Stimulated activated CD4-positive, alpha-beta T cell treated with anti-CD3 and anti-CD28 coated beads, TNF-alpha, amount 100 ng/mL, for 1 hour (primary cell): ENCODE measurements around the gene HTR6.

ENCODE experiments used
- DNase-seq, 3 donors: peaks; one replicate each; pipeline ENCODE4 v3.0.0-alpha.2; 2020; ENCODE audit warnings: low read depth in 3 of 3, low spot score in 1 of 3

HTR6 gene

DNA sequence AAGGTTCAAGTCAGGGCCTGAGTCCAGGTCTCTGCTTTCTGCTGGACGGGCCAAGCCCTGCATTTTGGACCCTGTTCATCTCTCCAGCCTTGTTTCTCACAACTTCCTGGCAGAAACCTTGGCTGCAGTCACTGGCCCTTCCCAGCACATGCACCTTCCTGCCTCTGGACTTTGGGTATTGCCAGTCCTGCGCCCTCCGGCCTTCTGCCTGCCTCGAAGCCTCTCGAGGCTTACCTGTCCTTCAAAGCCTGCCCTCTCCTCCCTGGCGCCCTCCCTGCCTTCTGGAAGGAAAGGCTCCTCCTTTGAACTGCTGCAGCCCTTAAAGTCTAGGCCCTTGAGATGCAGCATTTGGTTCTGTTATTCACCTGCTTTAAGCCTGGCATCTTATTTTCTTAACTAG, 52.8 kb downstream of the HTR6 start:
- DNase-seq: no peak

DNA sequence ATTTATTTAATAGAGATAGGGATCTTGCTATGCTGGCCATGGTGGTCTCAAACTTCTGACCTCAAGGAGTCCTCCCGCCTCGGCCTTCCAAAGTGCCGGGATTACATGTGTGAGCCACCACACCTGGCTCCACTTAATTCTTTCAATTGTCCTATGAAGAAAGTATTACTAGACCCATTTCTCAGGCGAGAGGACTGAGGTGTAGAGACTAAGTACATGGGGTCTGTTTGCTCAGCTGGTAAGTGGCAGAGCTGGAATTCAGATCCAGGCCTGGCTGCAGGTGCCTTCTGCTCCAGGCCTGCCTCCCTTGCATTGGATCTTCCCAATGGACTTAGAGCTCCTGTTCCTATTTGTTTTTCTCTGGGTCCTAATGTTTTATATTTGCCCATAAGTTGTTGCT, 55.5 kb downstream of the HTR6 start:
- no peak for DNase-seq

DNA sequence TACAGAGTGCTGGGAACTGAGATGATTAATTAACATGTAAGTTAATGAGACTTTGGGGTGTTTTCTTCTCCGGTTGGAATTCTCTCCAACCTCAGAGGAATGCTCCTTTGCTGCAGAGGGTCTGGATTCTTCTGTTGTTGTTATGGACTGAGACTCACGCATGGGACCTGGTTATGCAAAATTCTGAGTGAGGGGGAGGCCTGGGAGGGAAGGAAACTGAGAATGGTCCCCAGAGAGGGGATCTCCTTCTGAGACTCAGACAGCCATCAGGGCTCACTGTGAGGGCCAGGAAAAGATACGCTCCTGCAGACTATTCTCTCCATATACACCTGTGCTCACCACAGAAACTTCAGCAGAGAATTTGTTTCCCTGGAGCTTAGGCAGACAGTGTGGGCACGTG, 56.3 kb downstream of the HTR6 start:
- no peak for DNase-seq

DNA sequence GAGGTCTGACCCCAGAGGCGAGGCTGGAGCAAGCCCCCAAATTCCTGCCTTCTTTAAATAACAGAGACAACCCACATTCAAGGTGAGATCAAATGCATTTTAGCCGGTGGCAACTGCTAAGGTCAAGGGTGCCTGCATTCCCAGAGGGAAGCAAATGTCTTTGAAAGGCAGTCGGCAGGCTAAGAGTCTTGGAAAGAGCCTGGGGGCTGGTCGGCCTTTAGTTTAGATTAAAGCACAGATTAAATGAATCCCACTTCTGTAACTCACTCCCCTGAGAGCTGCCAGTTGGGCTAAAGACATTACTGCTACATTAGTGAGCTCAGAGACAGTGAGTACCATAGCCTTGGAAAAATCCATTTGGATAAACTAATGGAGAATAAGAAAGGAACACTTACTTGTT, 59.2 kb downstream of the HTR6 start:
- DNase-seq: no peak

DNA sequence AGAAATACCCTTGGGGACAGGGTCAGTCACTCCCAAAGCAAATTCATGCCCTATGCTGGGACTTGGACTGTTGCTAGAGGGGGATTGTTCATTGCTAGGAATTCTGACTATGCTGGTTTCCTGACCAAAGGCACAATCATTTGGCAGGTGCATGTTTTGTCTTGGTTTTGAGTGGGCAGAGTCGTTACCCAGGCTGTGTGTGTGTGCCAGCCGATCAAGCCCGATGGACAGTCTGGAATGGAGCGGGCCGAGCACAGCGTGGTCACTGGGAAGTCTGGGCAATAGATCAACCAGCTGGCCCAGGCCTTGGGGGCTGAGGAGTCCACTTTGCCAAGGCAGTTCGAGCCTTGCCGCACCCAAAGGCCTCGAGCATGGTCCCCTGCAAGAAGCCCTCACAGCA, 60.9 kb downstream of the HTR6 start:
- no peak for DNase-seq

DNA sequence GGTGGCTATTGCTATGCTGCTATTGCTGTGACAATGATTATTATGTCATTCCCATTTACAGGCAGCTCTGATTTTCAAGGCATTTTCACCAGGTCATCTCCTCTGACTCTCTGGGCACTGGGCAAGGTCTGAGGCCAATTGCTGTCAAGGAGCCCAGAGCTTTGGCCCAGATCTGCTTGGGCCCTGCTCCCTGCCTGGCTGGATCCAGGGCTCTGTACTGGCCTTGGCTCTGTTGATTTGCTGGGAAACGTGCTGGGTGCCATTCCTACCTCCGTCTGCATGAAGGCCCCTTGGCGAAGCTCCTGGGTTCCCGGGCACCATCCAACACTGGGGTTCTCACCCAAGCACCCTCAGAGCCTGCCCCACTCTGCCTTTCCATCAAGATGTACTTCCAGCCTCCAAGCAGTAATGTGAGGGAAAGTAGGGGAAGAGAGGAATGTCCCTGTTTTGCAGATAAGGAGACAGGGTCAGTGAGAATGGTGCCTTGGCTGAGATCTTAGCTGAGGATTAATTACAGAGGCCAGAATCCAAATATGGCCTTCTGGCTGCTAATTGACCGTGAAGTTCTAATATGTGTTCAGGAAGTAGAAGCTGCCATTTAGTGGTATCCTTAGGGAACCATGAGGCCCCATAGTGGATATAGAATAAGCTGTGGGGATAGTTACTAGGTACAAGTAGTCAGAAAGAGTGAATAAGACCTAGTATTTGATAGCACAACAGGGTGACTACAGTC, 63.9 kb downstream of the HTR6 start:
- no peak for DNase-seq

DNA sequence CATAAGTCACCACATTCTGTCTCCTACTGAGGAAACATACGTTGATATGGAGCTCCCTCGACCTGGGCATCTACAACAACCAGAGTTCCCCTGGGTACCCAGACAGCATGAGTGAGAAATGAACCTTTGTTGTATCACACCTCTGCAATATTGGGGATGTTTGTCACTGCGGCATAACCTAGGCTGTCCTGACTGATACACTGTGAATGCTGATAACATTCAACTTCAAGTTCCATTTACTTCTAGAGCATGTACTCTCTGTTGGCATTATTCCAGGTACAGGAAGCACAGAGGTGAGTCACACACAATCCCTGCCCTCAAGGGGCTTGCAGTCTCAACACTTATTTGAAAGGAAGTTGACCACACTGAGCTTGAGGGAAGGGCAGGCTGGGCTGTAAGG, 65.6 kb downstream of the HTR6 start:
- DNase-seq: no peak
